COR-L47 (cell line): ENCODE results near the gene RXFP2.

Experiments used
- DNase-seq: peaks from one replicate; lab custom pipeline; 2025; lab: John Stamatoyannopoulos, UW

RXFP2 gene

GRCh38 chr13:31824705-31825517, 85.6 kb downstream of the RXFP2 start:
- peak; percentile 38 for DNase-seq

DNA sequence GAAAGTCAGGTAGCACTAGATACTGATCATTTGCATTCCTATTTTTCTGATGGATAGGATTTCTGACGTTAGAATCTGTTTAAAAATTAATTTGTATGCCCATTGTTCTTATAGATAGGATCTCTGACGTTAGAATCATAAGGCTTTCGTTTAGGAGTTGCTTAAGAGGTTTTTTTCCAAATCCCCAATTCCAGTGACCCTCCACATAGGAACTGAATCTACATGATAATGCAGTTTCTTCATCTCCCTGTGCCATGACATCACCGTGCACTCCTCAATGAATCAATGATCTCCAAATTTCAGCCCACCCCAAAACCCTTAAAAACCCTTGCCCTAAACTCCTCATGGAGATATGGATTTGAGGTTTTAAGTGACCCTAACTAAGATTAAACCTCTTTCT, 87.2 kb downstream of the RXFP2 start:
- no peak for DNase-seq

- DNase-seq: no peak
These were observed 88.4 kb downstream of the RXFP2 start for GRCh38 chr13:31827707-31828106.

DNA sequence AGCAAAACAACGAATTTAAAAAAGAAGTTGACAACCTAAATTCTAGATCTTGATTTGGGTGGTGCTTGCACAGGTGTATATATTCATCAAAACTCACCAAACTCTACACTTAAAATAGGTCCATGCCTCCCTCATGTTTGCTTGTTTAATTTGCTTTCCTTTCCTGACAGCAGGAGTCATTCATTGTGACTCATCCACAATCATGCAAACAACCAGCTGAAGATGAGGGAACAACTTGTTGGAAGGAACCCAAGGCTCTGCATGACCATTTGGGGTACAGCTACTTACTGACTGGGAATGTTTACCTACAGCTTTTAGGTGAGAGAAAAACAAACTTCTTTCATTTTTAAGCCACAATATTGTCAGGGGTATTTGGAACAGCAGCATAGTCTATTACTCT, 96.6 kb downstream of the RXFP2 start:
- peak; percentile 86 for DNase-seq

GRCh38 chr13:31843044-31843443, 103.7 kb downstream of the RXFP2 start:
- no peak for DNase-seq

- DNase-seq: peak; percentile 89
These were observed 107.0 kb downstream of the RXFP2 start for GRCh38 chr13:31846182-31846938.

- no peak for DNase-seq
These were observed 107.8 kb downstream of the RXFP2 start for GRCh38 chr13:31846961-31847752.

GRCh38 chr13:31848621-31849020, 109.3 kb downstream of the RXFP2 start:
- DNase-seq: no peak

DNA sequence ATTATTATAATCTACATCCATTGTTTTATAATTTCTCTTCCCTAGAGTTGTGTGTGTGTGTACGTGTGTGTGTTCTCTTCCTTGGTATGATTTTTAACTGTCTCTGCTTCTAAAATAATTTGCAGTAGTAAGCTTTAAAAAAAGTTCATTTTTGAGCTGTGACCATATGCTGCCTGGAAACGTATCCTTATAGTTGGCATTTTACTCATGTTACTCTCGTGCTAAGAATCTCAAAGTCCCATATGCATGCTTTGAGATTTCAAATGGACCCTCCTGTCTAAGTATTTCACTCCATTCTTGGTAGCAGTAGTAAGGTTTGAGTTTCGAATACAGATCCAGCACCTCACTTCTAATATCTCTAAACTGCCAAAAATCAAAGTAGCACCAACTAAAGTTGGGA, 109.9 kb downstream of the RXFP2 start:
- no peak for DNase-seq

- DNase-seq: no peak
These were observed 110.8 kb downstream of the RXFP2 start for GRCh38 chr13:31850041-31850555.

- DNase-seq: no peak
These were observed 111.9 kb downstream of the RXFP2 start for GRCh38 chr13:31851216-31851615.
